Lung microvascular endothelial cell (primary cell): ENCODE data around the gene DOCK9. TPM values are rescaled to one million over a fixed set of nuclear protein-coding genes. Genes with fewer than 3 reads are reported as not detected.

Experiments
- DNase-seq, 2 donors: peaks; one replicate each; pipeline versions ENCODE4 v3.0.0 to v3.0.0-alpha.2; 2010; ENCODE audit warnings: low read depth in 2 of 2
- total RNA-seq: library from RNA; depleted of rRNA; stranded (reverse); fragments of >200 nt; gene quantifications from 2 replicates; pipeline ENCODE4 v1.2.1, GENCODE V29; 2014

DOCK9 gene
- total RNA-seq, 1 donor from 2014 or later, result 480 TPM

- DNase-seq, result no peak
Measured at GRCh38 chr13:98858191-98858590, 119.7 kb downstream of the DOCK9 start.

GRCh38 chr13:98856983-98857382, 120.9 kb downstream of the DOCK9 start:
- DNase-seq, result peak; percentile 47 to 71

- DNase-seq, result no peak
Measured at GRCh38 chr13:98854448-98854847, 123.4 kb downstream of the DOCK9 start.

- no peak for DNase-seq
Measured at GRCh38 chr13:98853771-98854221, 124.1 kb downstream of the DOCK9 start.

- DNase-seq, result no peak
Measured at GRCh38 chr13:98851276-98851675, 126.6 kb downstream of the DOCK9 start.

- DNase-seq, result peak in 1 of 2 donors; percentile 21
Measured at GRCh38 chr13:98848746-98849145, 129.1 kb downstream of the DOCK9 start.

GRCh38 chr13:98847780-98848179, 130.1 kb downstream of the DOCK9 start:
- DNase-seq, result peak in 1 of 2 donors; percentile 34

GRCh38 chr13:98846986-98847385, 130.9 kb downstream of the DOCK9 start:
- no peak for DNase-seq

- no peak for DNase-seq
Measured at GRCh38 chr13:98846521-98846920, 131.3 kb downstream of the DOCK9 start.

GRCh38 chr13:98845742-98846141, 132.1 kb downstream of the DOCK9 start:
- DNase-seq, result no peak

GRCh38 chr13:98844021-98844420, 133.8 kb downstream of the DOCK9 start:
- DNase-seq, result no peak

GRCh38 chr13:98843482-98843877, 134.4 kb downstream of the DOCK9 start:
- DNase-seq, result no peak

GRCh38 chr13:98842858-98843481, 134.9 kb downstream of the DOCK9 start:
- DNase-seq, result peak; percentile 84 to 90

- no peak for DNase-seq
Measured at GRCh38 chr13:98842070-98842469, 135.8 kb downstream of the DOCK9 start.

GRCh38 chr13:98839856-98840769, 137.8 kb downstream of the DOCK9 start:
- DNase-seq, result peak; percentile 66 to 77

- no peak for DNase-seq
Measured at GRCh38 chr13:98838776-98839175, 139.1 kb downstream of the DOCK9 start.

GRCh38 chr13:98837896-98838295, 140.0 kb downstream of the DOCK9 start:
- no peak for DNase-seq

- no peak for DNase-seq
Measured at GRCh38 chr13:98835156-98835555, 142.7 kb downstream of the DOCK9 start.

GRCh38 chr13:98834254-98834960, 143.5 kb downstream of the DOCK9 start:
- DNase-seq, result no peak

- DNase-seq, result no peak
Measured at GRCh38 chr13:98831236-98831635, 146.6 kb downstream of the DOCK9 start.

- DNase-seq, result no peak
Measured at GRCh38 chr13:98829541-98829940, 148.3 kb downstream of the DOCK9 start.

GRCh38 chr13:98828614-98829013, 149.2 kb downstream of the DOCK9 start:
- no peak for DNase-seq
